ENCODE measurements around the gene STXBP6.

Gene STXBP6

GRCh38 chr14:25011095-25011494, 38.9 kb downstream of the STXBP6 start:
- DNase-seq: no peak

GRCh38 chr14:25010471-25010870, 39.5 kb downstream of the STXBP6 start:
- DNase-seq: no peak

- DNase-seq: no peak
These were observed 40.1 kb downstream of the STXBP6 start for GRCh38 chr14:25009891-25010290.

DNA sequence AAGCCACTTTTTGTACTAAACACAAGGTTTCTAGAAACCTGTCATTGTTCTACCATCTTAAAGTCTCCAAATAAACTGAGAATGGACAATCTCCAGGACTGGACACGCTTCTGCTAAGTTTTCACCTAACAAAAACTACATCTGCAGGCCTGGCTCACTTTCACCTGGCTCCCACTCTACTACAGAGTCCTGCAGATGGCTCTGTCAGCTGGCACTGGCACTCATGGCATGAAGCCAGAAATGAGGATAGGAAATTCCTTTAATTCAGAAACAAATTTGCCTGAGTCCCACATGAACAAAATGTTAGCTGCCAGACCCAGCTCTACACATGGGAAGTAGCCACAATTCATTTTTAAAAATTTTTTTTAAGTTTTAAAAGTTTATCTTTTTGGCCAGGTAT, 42.1 kb downstream of the STXBP6 start:
- no peak for DNase-seq

DNA sequence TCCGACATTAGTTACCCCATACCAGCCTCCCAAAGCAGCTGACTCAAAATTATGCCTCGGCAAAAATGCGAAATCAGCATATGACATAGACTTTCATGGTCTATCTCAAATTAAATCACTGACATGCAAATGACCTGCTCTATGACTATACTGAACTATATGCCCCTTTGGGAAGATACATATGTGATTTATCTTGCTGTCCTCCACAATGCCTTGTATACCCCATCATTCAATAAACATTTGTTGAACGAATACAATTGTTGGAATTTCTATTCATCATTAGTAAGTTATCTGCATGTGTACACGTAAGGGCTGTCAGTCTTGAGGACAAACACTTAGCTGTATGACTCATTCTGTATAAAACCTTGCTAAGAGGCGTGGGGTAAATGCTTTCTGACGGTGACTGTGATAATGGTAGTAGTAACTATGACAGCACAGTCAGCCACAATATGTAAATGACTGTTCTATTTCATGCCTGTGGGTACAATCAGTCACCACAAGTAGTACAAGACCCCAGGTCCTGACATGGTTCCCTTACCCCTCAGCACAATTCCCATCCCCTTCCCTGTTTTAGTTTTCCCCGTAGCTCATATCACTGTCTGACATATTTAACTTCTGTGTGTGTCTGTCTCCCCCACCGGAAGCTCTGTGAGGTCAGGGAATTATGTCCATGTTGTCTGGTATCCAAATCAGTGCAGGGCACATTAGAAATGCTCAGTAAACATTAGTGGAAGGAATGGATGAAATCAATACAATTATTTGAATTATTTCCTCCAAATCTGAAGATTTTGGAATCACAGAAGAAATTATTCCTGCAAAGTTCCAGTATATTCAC, 42.8 kb downstream of the STXBP6 start:
- no peak for DNase-seq

DNA sequence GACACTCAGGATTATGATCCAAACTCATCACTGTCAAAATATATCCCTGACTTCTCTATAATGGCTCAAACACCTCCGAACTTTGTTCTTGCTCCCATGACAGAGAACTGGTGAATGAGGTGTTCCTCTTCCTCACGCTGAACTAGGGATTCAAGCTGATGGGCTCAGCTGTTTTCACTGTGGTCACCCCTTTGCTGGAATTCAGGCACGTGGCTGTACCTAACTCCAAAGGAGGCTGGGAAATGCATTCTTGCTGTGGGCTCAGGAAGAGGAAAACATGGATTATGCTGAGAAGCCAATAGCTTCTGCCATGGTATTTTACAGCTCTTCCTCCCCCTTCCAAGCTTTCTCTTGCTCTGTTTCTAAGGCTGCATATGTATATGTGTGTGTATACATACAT, 43.9 kb downstream of the STXBP6 start:
- DNase-seq: no peak

DNA sequence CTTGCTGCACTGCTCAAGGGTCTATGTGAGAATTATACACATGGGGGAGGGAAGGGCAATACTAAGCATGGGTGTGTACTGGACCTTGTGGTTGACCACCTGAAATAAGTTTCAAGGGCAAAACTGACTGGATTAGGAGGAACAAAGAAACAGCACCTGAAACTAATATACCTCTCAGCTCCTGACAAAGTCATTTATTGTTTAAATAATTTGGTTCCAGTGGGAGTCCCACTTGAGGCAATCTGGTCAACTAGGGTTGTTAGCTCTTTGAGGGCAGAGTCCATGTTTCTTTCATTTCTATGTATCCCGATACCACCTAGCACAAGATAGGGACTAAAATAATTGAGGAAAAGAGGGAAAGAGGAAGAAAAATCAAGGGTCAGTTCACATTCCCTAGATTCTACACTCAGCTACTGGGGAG, 45.5 kb downstream of the STXBP6 start:
- no peak for DNase-seq

GRCh38 chr14:25003537-25003936, 46.4 kb downstream of the STXBP6 start:
- peak; percentile 5 for DNase-seq

DNA sequence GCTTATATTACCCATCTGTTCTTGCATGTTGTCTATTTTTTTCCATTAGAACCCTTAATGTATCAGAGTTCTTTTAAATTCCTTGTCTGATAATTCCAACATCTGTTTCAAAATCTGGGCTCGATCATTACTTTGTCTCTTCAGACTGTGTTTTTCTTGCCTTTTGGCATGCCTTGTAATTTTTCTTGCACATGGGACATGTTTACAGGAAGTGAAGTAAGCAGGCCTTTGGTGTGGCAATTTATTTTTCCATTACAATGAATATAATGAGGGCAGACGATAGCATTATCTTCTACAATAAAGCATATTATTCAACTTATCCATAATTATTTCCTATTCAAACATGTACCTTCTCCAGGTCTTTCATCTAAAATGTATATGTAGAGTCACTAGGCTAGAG, 48.3 kb downstream of the STXBP6 start:
- no peak for DNase-seq

- DNase-seq: no peak
These were observed 48.8 kb downstream of the STXBP6 start for GRCh38 chr14:25001156-25001555.

DNA sequence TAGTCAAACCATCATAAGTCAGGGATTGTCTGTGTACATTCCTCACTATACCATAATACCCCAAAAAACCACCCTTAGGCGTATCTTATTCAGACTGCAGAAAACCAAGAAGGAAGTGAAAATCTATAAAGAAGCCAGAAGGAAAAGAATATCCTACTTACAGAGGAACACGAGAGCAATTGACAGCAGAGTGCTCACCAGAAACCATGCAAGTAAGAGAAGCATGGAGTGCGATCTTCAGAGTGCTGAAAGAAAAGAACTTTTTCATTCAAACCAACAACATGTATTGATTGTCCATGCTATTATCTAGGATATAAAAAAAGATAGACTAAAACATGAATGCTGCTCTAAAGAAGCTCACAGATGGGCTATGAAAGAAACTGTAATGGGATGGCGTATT, 50.8 kb downstream of the STXBP6 start:
- no peak for DNase-seq

- DNase-seq: no peak
These were observed 52.8 kb downstream of the STXBP6 start for GRCh38 chr14:24996930-24997725.

- no peak for DNase-seq
These were observed 54.9 kb downstream of the STXBP6 start for GRCh38 chr14:24995016-24995415.

DNA sequence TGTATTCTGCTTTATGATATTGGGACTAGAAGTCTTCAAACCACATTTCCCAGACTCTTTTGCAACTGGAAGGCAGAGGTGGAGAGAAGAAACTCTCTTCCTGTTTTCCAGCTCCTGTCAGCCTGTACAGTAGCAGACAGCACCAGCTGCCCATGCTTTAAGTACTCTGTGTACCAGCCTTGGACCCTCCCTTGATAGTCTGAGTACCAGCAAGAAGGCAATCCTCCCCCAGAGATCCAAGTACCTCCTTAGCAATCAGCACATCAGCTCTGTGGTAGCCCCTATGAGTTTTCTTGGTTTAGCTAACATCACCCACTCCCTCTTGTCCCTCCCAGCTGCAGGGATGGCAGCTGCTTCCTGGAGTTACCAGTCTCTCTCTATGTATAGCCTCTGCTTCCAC, 56.3 kb downstream of the STXBP6 start:
- DNase-seq: no peak

DNA sequence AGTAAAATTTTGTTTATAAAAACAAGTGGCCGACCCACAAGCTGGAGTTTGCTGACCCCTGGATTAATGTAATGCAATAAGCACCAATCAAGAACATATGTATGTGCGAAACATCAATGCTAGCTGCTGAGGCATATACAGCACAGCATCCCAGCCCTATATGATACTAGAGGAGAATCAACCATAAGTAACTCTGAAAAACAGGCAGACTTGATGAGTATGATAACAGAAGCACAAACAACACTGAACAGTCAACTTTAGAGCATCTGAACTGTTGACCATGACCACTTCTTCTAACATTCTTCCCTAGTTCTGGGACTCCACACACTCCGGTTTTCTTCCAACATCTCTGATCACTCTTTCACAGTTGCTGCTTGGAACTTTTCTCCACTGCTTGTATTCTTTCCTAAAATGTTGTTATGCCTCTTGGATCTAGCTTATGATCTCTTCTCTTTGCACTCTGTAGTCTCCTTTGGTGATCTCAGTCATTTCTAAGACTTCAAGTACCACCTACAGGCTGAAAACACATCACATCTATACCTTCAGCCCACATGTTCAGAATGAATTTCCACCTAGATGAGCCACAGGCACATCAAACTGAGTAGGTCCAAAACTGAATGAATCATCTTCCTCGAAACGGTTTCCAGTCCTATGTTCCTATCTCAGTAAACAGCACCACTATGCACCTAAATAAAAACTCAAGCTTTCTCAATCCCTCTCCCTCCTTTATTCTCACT, 57.2 kb downstream of the STXBP6 start:
- no peak for DNase-seq

GRCh38 chr14:24991821-24992220, 58.1 kb downstream of the STXBP6 start:
- DNase-seq: no peak

DNA sequence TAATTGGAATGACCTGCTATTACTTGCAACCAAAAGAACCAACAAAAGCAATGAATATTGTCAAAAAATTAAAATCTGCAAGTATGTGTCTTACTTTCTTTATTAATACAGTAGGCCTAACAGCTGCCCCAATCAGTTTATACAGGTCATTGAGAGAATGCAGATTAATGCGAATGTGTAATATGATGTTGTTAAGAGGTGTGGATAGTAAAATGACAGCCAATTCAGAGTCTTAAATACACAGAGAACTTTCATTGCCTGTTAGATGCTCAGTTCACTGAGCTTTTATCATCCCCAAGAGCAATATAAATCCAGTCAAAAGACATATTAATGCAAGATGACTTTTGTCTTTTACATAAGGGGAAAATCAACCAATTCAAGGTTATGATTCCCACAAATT, 58.7 kb downstream of the STXBP6 start:
- DNase-seq: no peak

DNA sequence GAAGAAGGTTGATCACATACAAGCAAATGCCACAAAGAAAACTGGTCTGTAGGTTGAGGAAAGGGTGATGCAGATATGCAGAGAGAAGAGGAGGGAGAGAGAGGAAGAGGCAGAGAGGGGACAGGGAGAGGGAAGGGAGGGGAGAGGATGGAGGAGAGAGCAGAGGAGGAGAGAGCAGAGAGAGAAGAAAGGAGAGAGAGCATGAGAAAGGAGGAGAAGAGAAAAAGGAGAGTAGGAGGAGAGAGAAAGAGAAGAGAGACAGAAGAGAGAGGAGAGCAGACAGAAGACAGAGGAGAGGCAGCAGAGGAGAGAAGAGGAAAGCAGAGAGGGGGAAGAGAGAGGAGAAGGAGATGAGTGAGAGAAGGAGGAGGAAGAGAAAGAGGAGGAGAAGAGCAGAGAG, 59.2 kb downstream of the STXBP6 start:
- DNase-seq: no peak

DNA sequence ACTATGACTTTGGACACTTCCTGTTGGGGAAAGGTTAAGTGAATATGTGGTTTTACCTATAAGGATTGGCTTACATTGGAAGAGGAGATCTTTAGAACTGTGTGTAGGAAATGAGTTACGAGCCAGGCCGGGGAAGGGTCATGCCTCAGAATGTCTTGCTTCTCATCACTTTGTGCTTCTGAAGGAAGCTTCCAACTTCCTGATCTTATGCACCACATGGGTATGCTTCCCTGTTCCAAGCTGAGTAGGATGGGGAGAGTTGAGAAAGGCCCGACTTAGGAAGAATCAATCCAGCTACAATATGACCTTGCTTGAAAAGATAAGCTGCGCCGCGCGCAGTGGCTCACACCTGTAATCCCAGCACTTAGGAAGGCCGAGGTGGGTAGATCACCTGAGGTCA, 59.9 kb downstream of the STXBP6 start:
- no peak for DNase-seq

GRCh38 chr14:24988760-24989159, 61.2 kb downstream of the STXBP6 start:
- no peak for DNase-seq

GRCh38 chr14:24986206-24986893, 63.6 kb downstream of the STXBP6 start:
- DNase-seq: no peak

DNA sequence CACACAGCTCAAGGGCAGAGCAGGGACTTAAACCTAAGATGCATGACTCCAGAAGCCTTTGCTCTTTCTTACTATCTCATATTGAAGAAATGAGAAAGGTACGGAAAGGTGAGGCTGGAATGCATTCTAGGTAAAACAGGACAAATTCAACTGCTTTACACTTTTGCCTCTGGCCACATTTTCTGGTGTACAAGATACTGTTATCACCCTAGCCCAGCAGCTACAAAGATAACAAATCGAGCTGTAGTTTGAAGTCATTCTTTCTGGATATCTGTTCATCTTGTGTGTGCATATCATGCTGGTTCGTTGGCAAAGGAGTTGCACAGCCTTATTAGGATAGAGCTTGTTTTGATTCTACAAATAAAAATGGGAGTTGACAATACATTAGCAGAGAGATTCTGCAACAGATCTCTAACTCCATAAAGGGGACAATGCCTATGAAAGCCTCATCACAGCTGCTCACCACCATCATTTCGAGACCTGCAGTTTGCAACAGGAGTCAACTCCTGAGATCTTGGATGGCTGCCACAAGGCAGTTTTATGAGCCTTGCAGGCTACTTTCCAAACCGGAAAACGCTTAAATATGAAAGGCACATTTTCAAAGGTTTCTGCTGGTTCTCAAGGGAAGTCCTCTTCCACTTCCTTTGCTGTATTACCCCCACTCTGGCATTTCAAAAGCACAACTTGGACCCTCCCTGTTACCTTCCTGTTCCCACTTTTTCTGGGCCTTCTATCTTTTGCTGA, 64.9 kb downstream of the STXBP6 start:
- no peak for DNase-seq
